Ascending aorta (tissue), 2 donors: ENCODE measurements around the gene KLHL22. TPM values are rescaled to one million over a fixed set of nuclear protein-coding genes. Genes with fewer than 3 reads are reported as not detected.
"Not testable (repeated sequence)": the region's sequence is repeated elsewhere in the genome, so short reads cannot be mapped to it uniquely, and the experiment has no call there.

ENCODE experiments used
- DNase-seq, 2 donors: peaks; one replicate each; pipeline ENCODE4 v3.0.0-alpha.2; 2019; ENCODE audit warnings: low spot score in 2 of 2
- H3K27ac ChIP-seq, 2 donors: fragments of 200-600 bp; sonication (generic); one replicate each; pipeline ENCODE4 v1.5.1; 2016 to 2017; ENCODE audit warnings: mild to moderate bottlenecking in 1 of 2
- H3K27me3 ChIP-seq: fragments of 200-600 bp; sonication (generic); one replicate; pipeline ENCODE4 v1.5.1; 2017
- H3K36me3 ChIP-seq, 2 donors: fragments of 200-600 bp; sonication (generic); one replicate each; pipeline ENCODE4 v1.5.1; 2016
- H3K4me1 ChIP-seq, 2 donors: fragments of 200-600 bp; sonication (generic); one replicate each; pipeline ENCODE4 v1.5.1; 2016 to 2017; ENCODE audit warnings: mild to moderate bottlenecking in 1 of 2
- H3K4me3 ChIP-seq, 2 donors: fragments of 200-600 bp; sonication (generic); one replicate each; pipeline ENCODE4 v1.5.1; 2016 to 2017; ENCODE audit warnings: mild to moderate bottlenecking in 1 of 2
- H3K9me3 ChIP-seq, 2 donors: fragments of 200-600 bp; sonication (generic); one replicate each; pipeline ENCODE4 v1.5.1; 2016
- intact Hi-C: fragments of 100-400 bp; cut with DNase I; formaldehyde crosslinking; loops from one replicate; pipeline ENCODE4 v1.15.1; 2023
- total RNA-seq: library from RNA; depleted of rRNA; stranded (reverse); fragments of >200 nt; gene quantifications from one replicate; pipeline ENCODE4 v1.1.0, GENCODE V29; 2016
- TF ChIP-seq, protein P1 (sequence below), 3 experiments: fragments of 200-600 bp in 2 of 3; fragments of 450-650 bp in 1 of 3; sonication (generic) in 2 of 3; IDR thresholded peaks; one replicate each; pipeline ENCODE4 v1.5.1; 2016 to 2019; ENCODE audit warnings: antibody characterized with exemption in 3 of 3, mild to moderate bottlenecking in 1 of 3, moderate library complexity in 1 of 3

The KLHL22 gene
- total RNA-seq, 1 donor from 2014 or later: 63.8 TPM

- no peak for DNase-seq
- H3K27ac ChIP-seq: no peak overlapping the region
- no peaks in the 10 kb centered on the region for H3K36me3 ChIP-seq
- no peaks in the 10 kb centered on the region for H3K27me3 ChIP-seq
- intact Hi-C loops: no loop called here
- no peaks in the 10 kb centered on the region for H3K9me3 ChIP-seq
- TF ChIP-seq, protein P1, sequence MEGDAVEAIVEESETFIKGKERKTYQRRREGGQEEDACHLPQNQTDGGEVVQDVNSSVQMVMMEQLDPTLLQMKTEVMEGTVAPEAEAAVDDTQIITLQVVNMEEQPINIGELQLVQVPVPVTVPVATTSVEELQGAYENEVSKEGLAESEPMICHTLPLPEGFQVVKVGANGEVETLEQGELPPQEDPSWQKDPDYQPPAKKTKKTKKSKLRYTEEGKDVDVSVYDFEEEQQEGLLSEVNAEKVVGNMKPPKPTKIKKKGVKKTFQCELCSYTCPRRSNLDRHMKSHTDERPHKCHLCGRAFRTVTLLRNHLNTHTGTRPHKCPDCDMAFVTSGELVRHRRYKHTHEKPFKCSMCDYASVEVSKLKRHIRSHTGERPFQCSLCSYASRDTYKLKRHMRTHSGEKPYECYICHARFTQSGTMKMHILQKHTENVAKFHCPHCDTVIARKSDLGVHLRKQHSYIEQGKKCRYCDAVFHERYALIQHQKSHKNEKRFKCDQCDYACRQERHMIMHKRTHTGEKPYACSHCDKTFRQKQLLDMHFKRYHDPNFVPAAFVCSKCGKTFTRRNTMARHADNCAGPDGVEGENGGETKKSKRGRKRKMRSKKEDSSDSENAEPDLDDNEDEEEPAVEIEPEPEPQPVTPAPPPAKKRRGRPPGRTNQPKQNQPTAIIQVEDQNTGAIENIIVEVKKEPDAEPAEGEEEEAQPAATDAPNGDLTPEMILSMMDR (IDR thresholded peaks at IDR 0.05): no peak
- H3K4me1 ChIP-seq: no peaks in the 10 kb centered on the region
- H3K4me3 ChIP-seq: no peak overlapping the region
Measured at GRCh38 chr22:20413217-20414058, 82.2 kb downstream of the KLHL22 start.

DNA sequence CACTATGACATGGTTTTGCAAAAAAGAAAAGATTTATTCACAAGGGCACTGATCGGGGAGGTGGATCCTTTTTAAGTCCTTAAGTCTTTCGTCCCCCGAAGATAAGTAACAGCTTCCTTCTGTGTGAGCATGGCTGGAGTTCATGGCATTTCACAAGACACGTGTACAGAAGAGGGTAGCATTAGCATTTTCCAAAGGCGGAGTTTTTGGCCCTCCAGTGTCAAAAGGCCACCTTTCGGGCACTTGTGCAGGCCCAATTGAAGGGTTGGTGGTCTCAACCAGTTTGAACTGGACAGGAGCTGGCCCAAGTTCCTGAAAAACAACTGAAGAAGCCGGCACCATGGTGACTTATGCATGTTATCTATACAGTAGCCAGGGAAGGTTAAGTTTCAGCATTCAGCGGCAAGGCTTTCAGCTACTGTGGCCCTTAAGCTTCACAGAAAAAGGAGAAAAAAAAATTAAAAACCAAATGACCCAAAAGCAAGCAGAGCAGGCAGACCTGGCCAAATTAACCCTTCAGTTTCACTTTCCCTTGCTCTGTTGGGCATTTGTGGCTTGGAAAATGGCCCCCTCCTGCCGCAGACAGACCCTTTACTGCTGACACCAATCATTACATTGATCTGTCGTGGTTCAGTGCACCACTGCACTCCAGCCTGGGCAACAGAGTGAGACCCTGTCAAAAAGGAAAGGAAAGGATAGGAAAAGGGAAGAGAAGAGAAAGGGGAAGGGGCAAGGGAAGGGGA, 83.0 kb downstream of the KLHL22 start:
- Histone ChIP-seq H3K4me3 (no peak overlapping the region), H3K27ac (no peak overlapping the region), H3K4me1 (no peaks in the 10 kb centered on the region), H3K9me3 (no peaks in the 10 kb centered on the region), H3K27me3 (no peaks in the 10 kb centered on the region), H3K36me3 (peaks cover 0 to 5% of the 10 kb centered on the region in 2 donors)
- peak in 1 of 2 donors; percentile 42 for DNase-seq
- TF ChIP-seq, protein P1 (IDR thresholded peaks at IDR 0.05): no peak
- intact Hi-C loops: no loop called here

- intact Hi-C loops, H3K9me3 ChIP-seq, H3K27ac ChIP-seq, H3K4me3 ChIP-seq, H3K4me1 ChIP-seq, H3K27me3 ChIP-seq: not testable (repeated sequence)
- DNase-seq: peak in 1 of 2 donors; percentile 1
- peaks cover 15 to 36% of the 10 kb centered on the region in 2 donors for H3K36me3 ChIP-seq
Measured at GRCh38 chr22:20409385-20409784, 86.2 kb downstream of the KLHL22 start.

DNA sequence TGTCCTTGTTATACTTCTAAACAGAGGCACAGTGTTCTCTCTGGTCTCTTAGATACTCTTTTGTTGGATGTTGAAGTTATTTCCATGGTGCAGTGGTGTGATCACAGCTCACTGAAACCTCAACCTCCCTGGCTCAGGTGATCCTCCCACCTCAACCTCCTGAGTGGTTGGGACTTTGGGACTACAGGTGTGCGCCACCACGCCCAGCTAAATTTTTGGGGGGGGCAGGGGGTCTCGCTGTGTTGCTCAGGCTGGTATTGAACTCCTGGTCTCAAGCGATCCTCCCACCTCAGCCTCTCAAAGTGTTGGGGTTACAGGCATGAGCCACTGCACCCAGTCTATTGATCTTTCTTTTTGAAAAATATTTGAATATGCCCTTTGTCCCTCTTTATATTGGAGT, 86.7 kb downstream of the KLHL22 start:
- TF ChIP-seq, protein P1 (IDR thresholded peaks at IDR 0.05): no peak
- H3K36me3 ChIP-seq: peaks cover 15 to 38% of the 10 kb centered on the region in 2 donors
- no peaks in the 10 kb centered on the region for H3K9me3 ChIP-seq
- intact Hi-C loops: no loop called here
- no peak overlapping the region for H3K4me3 ChIP-seq
- DNase-seq: peak in 1 of 2 donors; percentile 37
- H3K27ac ChIP-seq: no peak overlapping the region
- no peaks in the 10 kb centered on the region for H3K4me1 ChIP-seq
- H3K27me3 ChIP-seq: no peaks in the 10 kb centered on the region

- H3K9me3 ChIP-seq: no peaks in the 10 kb centered on the region
- no peaks in the 10 kb centered on the region for H3K27me3 ChIP-seq
- peaks cover 23 to 49% of the 10 kb centered on the region in 2 donors for H3K36me3 ChIP-seq
- intact Hi-C loops: no loop called here
- TF ChIP-seq, protein P1 (IDR thresholded peaks at IDR 0.05): no peak
- no peaks in the 10 kb centered on the region for H3K4me1 ChIP-seq
- DNase-seq: peak in 1 of 2 donors; percentile 34
- H3K27ac ChIP-seq: no peak overlapping the region
- H3K4me3 ChIP-seq: no peak overlapping the region
Measured at GRCh38 chr22:20407829-20408228, 87.8 kb downstream of the KLHL22 start.
